Nephron progenitor cell (in vitro differentiated cells): ENCODE measurements around the gene CDHR4.
"Not testable (repeated sequence)": the region's sequence is repeated elsewhere in the genome, so short reads cannot be mapped to it uniquely, and the experiment has no call there.

Experiments used
- DNase-seq: peaks from one replicate; pipeline ENCODE4 v3.0.0; 2021
- H3K27ac Mint-ChIP-seq: 2 replicates; pipeline ENCODE4 v1.8.0; 2021; ENCODE audit warnings: mild to moderate bottlenecking, moderate library complexity, mixed read lengths
- H3K27me3 Mint-ChIP-seq: 2 replicates; pipeline ENCODE4 v1.8.0; 2021; ENCODE audit warnings: mild to moderate bottlenecking, low read depth, mixed read lengths; ENCODE audit not compliant: poor library complexity
- H3K36me3 Mint-ChIP-seq: 2 replicates; pipeline ENCODE4 v1.8.0; 2021; ENCODE audit warnings: low read depth, mixed read lengths
- H3K4me1 Mint-ChIP-seq: 2 replicates; pipeline ENCODE4 v1.8.0; 2021; ENCODE audit warnings: mixed read lengths
- H3K4me3 Mint-ChIP-seq: 2 replicates; pipeline ENCODE4 v1.8.0; 2021; ENCODE audit warnings: mild to moderate bottlenecking, moderate library complexity, mixed read lengths
- H3K9me3 Mint-ChIP-seq: 2 replicates; pipeline ENCODE4 v1.8.0; 2021; ENCODE audit warnings: mild to moderate bottlenecking, moderate library complexity, mixed read lengths
- TF ChIP-seq, protein P1 (sequence below): fragments of 200-600 bp; sonication (generic); IDR thresholded peaks from 2 replicates; pipeline ENCODE4 v1.5.0; 2021; ENCODE audit warnings: antibody characterized with exemption

CDHR4 gene

DNA sequence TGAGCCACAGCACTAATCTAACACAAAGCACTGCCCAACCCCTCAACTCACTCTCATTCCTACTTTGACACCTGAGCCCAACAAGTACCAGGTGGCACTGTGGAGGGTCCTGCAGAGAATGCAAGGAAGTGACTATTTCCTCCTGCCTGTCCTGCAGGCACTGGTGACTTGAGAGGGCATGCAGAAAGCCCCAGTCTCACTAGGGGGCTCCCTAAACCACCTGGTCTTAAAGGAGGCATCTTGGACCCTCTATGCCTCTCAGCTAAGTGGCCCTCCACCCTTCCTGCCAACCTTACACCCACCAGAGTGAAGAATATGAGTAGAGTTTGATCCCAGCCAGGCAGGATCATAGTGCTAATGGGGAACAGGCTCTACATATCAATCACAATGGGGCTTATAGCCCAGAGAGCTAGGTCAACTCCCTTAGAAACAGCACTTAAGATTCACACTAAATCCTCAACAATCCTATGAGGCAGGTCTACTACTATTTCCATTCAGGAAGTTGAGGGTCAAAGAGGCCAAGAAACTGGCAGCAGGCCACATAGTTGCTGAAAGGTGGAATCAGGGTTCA lies 41.5 kb upstream of the CDHR4 start:
- peaks cover 2% of the 10 kb centered on the region for H3K27me3 Mint-ChIP-seq
- peak overlapping the region; percentile 90 for H3K27ac Mint-ChIP-seq
- no peak overlapping the region for H3K4me3 Mint-ChIP-seq
- H3K9me3 Mint-ChIP-seq = no peaks in the 10 kb centered on the region
- peaks cover 8% of the 10 kb centered on the region for H3K4me1 Mint-ChIP-seq
- TF ChIP-seq, protein P1, sequence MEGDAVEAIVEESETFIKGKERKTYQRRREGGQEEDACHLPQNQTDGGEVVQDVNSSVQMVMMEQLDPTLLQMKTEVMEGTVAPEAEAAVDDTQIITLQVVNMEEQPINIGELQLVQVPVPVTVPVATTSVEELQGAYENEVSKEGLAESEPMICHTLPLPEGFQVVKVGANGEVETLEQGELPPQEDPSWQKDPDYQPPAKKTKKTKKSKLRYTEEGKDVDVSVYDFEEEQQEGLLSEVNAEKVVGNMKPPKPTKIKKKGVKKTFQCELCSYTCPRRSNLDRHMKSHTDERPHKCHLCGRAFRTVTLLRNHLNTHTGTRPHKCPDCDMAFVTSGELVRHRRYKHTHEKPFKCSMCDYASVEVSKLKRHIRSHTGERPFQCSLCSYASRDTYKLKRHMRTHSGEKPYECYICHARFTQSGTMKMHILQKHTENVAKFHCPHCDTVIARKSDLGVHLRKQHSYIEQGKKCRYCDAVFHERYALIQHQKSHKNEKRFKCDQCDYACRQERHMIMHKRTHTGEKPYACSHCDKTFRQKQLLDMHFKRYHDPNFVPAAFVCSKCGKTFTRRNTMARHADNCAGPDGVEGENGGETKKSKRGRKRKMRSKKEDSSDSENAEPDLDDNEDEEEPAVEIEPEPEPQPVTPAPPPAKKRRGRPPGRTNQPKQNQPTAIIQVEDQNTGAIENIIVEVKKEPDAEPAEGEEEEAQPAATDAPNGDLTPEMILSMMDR = peak; percentile 29
- peaks cover 32% of the 10 kb centered on the region for H3K36me3 Mint-ChIP-seq
- peak; percentile 26 for DNase-seq

DNA sequence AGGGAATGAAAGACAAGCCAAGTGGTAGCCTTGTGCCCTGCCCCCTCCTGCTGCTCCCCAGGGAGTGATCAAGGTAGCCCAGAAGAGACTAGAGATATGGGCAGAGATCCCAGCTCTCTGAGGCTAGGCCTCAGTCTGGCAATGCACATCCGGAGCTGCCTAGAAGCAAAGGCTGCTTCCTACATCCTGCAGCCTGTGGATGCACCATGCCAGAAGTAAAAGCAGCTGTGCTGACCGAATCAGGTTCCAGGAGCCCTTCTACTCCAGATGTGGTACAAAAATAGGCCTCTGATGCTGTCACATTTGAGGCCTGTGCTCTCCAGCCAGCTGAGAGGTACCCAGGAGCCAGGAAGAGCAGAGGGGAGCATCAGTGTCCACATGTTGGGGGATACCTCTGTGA lies 40.7 kb upstream of the CDHR4 start:
- H3K27ac Mint-ChIP-seq = no peak overlapping the region
- peaks cover 8% of the 10 kb centered on the region for H3K4me1 Mint-ChIP-seq
- no peak overlapping the region for H3K4me3 Mint-ChIP-seq
- H3K36me3 Mint-ChIP-seq = peaks cover 31% of the 10 kb centered on the region
- TF ChIP-seq, protein P1 = no peak
- no peaks in the 10 kb centered on the region for H3K9me3 Mint-ChIP-seq
- peaks cover 2% of the 10 kb centered on the region for H3K27me3 Mint-ChIP-seq
- DNase-seq = no peak

DNA sequence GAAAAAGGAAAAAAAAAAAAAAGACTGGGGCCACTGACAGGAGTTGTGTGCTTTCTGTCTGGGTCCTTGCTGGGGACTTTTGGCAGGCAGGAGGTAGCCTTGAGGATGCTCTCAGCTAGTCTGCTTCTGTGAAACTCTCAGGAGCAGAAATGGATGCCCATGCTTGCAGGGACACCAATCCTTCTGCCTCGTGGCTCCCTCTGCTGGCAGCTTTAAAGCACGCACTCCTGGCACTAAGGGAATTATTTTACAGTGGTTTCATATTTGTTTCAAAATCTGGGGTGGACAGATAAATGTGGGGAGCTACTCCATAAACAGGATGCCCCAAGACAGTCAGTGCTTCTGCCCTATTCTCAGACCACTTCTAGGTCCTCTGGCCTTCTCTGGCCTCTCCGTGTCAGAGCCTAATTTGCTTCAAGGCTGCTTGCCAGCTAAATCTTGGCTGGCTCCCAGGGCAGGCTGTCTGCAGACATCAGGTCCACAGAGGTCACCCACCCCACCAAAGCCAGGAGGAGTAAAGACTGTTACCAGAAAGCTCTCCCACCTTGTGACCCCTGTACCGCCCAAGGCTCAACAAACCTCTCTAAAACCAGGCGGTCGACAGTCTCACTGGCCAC lies 39.6 kb upstream of the CDHR4 start:
- H3K27ac Mint-ChIP-seq = no peak overlapping the region
- H3K36me3 Mint-ChIP-seq = peaks cover 36% of the 10 kb centered on the region
- no peak overlapping the region for H3K4me3 Mint-ChIP-seq
- H3K27me3 Mint-ChIP-seq = peaks cover 2% of the 10 kb centered on the region
- no peaks in the 10 kb centered on the region for H3K9me3 Mint-ChIP-seq
- peak; percentile 81 for DNase-seq
- TF ChIP-seq, protein P1 = peak; percentile 84
- H3K4me1 Mint-ChIP-seq = peaks cover 8% of the 10 kb centered on the region

DNA sequence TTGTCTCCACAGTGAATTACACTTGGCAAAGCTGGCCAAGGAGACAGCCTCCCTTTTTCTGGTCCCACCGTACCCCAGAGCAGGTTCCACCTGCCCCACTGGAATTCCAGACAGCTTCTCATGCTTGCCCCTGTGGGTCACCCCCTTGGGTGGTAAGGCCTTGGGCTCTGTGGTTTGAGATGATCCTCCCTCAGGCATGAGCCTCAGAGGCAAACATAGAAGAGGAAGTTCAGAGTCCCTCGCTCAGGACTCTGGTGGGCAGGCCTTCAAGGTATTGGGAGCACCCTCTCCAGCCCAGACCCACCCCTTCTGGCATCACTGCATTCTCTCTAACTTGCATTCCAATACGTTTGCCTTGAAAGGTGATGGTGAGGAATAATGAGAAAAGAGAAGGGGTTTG lies 31.7 kb upstream of the CDHR4 start:
- Mint-ChIP-seq H3K27ac (peak overlapping the region; percentile 31), H3K36me3 (peaks cover 36% of the 10 kb centered on the region), H3K27me3 (no peaks in the 10 kb centered on the region)

DNA sequence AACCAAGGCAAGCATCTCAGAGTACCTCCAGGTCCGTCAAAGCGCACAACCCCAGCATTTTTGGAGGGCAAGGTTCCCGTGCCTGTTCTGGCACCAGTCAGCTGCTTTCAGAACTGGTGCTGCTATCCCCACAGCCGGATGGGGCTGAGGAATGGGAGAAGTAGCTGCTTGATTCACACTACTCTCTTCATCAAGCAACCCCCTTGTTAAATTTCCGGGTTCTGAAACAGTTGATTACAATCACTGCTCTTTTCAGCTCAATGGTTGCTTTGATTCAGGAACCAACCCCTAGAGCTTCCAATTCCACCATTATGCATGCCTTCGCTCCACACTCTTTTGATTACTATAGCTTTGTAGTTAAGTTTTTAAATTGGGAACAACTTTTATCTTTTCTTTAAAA lies 26.3 kb upstream of the CDHR4 start:
- no peak for DNase-seq
- H3K9me3 Mint-ChIP-seq = no peaks in the 10 kb centered on the region
- H3K36me3 Mint-ChIP-seq = peaks cover 7% of the 10 kb centered on the region
- H3K27me3 Mint-ChIP-seq = no peaks in the 10 kb centered on the region
- peak overlapping the region; percentile 62 for H3K27ac Mint-ChIP-seq
- no peaks in the 10 kb centered on the region for H3K4me1 Mint-ChIP-seq
- H3K4me3 Mint-ChIP-seq = no peak overlapping the region
- TF ChIP-seq, protein P1 = no peak

More for the DNA sequence above, 31.7 kb upstream of the CDHR4 start:
- H3K9me3 Mint-ChIP-seq = no peaks in the 10 kb centered on the region
- no peak overlapping the region for H3K4me3 Mint-ChIP-seq
- TF ChIP-seq, protein P1 = no peak
- DNase-seq = no peak
- H3K4me1 Mint-ChIP-seq = no peaks in the 10 kb centered on the region

DNA sequence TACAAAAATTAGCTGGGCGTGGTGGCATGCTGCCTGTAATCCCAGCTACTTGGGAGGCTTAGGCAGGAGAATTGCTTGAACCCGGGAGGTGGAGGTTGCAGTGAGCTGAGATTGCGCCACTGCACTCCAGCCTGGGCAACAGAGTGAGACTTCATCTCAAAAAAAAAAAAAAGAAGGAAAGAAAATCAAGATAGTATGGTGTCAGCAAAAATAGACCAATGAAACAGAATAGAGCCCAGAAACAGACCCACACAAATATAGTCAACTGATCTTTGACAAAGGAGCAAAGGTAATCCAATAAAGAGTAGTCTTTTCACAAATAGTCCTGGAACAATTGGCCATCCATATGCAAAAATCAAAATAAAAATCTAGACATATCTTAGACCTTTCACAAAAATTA lies 23.5 kb upstream of the CDHR4 start:
- H3K9me3 Mint-ChIP-seq, H3K4me1 Mint-ChIP-seq, H3K4me3 Mint-ChIP-seq, H3K36me3 Mint-ChIP-seq, H3K27me3 Mint-ChIP-seq, DNase-seq: not testable (repeated sequence)
- peak overlapping the region; percentile 5 for H3K27ac Mint-ChIP-seq
